GM12878 (cell line): ENCODE results near the gene MAGI1. TPM values are rescaled to one million over a fixed set of nuclear protein-coding genes. Genes with fewer than 3 reads are reported as not detected.

ENCODE experiments used
- ATAC-seq: fragments of 200-7000 bp; cut with Tn5 transposase; 3 replicates; pipeline ENCODE4 v1.9.1; 2020; ENCODE audit warnings: mild to moderate bottlenecking, moderate library complexity
- BruUV-seq: library from RNA; stranded (reverse); fragments of 400-500 nt; replicated peaks from 2 replicates; lab custom pipeline; 2021; lab: Mats Ljungman, UMichigan
- CTCF ChIA-PET: fragments of 300-600 bp; sonication (Branson Sonifier 250); formaldehyde crosslinking; extraction: SDS; loops from one replicate; lab custom pipeline; 2021; ENCODE audit warnings: inconsistent platforms; lab: Yijun Ruan, JAX
- POLR2A ChIA-PET: fragments of 350-600 bp; formaldehyde crosslinking; extraction: SDS; loops from one replicate; lab custom pipeline; 2021; ENCODE audit warnings: inconsistent platforms; lab: Charles Lee
- RAD21 ChIA-PET: fragments of 300-600 bp; sonication (Branson Sonifier 250); formaldehyde crosslinking; loops from one replicate; lab custom pipeline; 2023; ENCODE audit warnings: antibody characterized with exemption; ENCODE audit not compliant: unreplicated experiment; lab: Charles Lee
- SMC1A ChIA-PET: fragments of 300-600 bp; sonication (Branson Sonifier 250); formaldehyde crosslinking; loops from one replicate; lab custom pipeline; 2023; ENCODE audit not compliant: unreplicated experiment, uncharacterized antibody; lab: Charles Lee
- DNase-seq: peaks from one replicate; pipeline ENCODE4 v3.0.0-alpha.2; 2011; ENCODE audit warnings: low read depth, low spot score
- FAIRE-seq: peaks from 3 replicates; lab custom pipeline; 2011; peaks lifted over from hg19 to GRCh38; lab: Jason Lieb, UNC
- H2AFZ ChIP-seq: 2 replicates; pipeline ENCODE4 v1.6.0; 2011; ENCODE audit warnings: low read depth, low read length, control low read depth; ENCODE audit not compliant: control insufficient read depth
- H3K27ac ChIP-seq: 2 replicates; pipeline ENCODE4 v1.5.1; 2011; ENCODE audit warnings: control low read depth; ENCODE audit not compliant: control insufficient read depth, insufficient read depth
- H3K27me3 ChIP-seq, 2 experiments: replicated peaks in 1 of 2; 2 replicates each; pipeline versions ENCODE4 v1.6.0 to v1.6.1; 2011; ENCODE audit warnings: low read length in 1 of 2; ENCODE audit not compliant: control insufficient read depth in 2 of 2, insufficient read depth in 2 of 2
- H3K36me3 ChIP-seq, 2 experiments: 2 replicates each; pipeline ENCODE4 v1.5.1; 2011; ENCODE audit warnings: low read length in 1 of 2; ENCODE audit not compliant: control insufficient read depth in 2 of 2, insufficient read depth in 2 of 2
- H3K4me1 ChIP-seq: 2 replicates; pipeline ENCODE4 v1.6.1; 2011; ENCODE audit warnings: mild to moderate bottlenecking, low read length, moderate library complexity, mixed read lengths; ENCODE audit not compliant: control insufficient read depth, insufficient read depth
- H3K4me2 ChIP-seq: 2 replicates; pipeline ENCODE4 v1.6.0; 2011; ENCODE audit warnings: control low read depth; ENCODE audit not compliant: control insufficient read depth, insufficient read depth
- H3K4me3 ChIP-seq: fragments of 200-600 bp; sonication (generic); 2 replicates; pipeline ENCODE4 v1.5.1; 2016
- H3K79me2 ChIP-seq: 2 replicates; pipeline ENCODE4 v1.6.0; 2011; ENCODE audit warnings: low read length; ENCODE audit not compliant: control insufficient read depth, insufficient read depth
- H3K9ac ChIP-seq: 2 replicates; pipeline ENCODE4 v1.8.0; 2011; ENCODE audit warnings: low read length, control low read depth, mixed read lengths; ENCODE audit not compliant: control insufficient read depth, insufficient read depth
- H3K9me3 ChIP-seq: replicated peaks from 3 replicates; pipeline ENCODE4 v1.5.1; 2011; ENCODE audit warnings: mild to moderate bottlenecking, low read length; ENCODE audit not compliant: control insufficient read depth, insufficient read depth
- H4K20me1 ChIP-seq: 2 replicates; pipeline ENCODE4 v1.6.0; 2011; ENCODE audit not compliant: control insufficient read depth, insufficient read depth
- ATF3 ChIP-seq: IDR thresholded peaks from 2 replicates; pipeline ENCODE4 v1.6.1; 2011; ENCODE audit warnings: low read depth, mild to moderate bottlenecking, low read length, moderate library complexity, borderline replicate concordance; ENCODE audit errors: extremely low read depth
- E2F4 ChIP-seq: IDR thresholded peaks from 2 replicates; pipeline ENCODE4 v1.6.1; 2012; ENCODE audit warnings: low read depth, low read length, improper control_type of control experiment
- POLR2AphosphoS5 ChIP-seq: IDR thresholded peaks from 2 replicates; pipeline ENCODE4 v1.6.1; 2011; ENCODE audit warnings: mild to moderate bottlenecking, low read length, inconsistent platforms
- USF2 ChIP-seq: IDR thresholded peaks from 2 replicates; pipeline ENCODE4 v1.6.1; 2011; ENCODE audit warnings: low read depth, low read length, improper control_type of control experiment, borderline replicate concordance
- ZNF622 ChIP-seq: fragments of 450-650 bp; IDR thresholded peaks from 2 replicates; pipeline ENCODE4 v1.6.1; 2017; ENCODE audit warnings: mild to moderate bottlenecking, inconsistent platforms
- WGBS: methylation state at CpG from one replicate; pipeline ENCODE4 v1.1.6; 2016; ENCODE audit warnings: low lambda C conversion rate; ENCODE audit not compliant: insufficient replicate concordance, insufficient coverage; ENCODE audit errors: missing lambda C conversion rate; 5-methylcytosine and 5-hydroxymethylcytosine counted together
- in situ Hi-C: fragments of 300-500 bp; cut with MboI; formaldehyde crosslinking; loops from 9 replicates; pipeline ENCODE4 v1.14.3; 2018; ENCODE audit warnings: mixed read lengths
- intact Hi-C: fragments of 100-400 bp; cut with micrococcal nuclease; formaldehyde crosslinking; loops from one replicate; pipeline ENCODE4 v1.14.2; 2022; ENCODE audit not compliant: unreplicated experiment
- polyA plus RNA-seq, 11 experiments: library from polyadenylated mRNA; depleted of rRNA in 4 of 11; unstranded in 6 of 11; stranded (reverse) in 5 of 11; fragments of >200 nt; fragmentation: Nextera tagmentation in 4 of 11; fragmentation: Illumina TruSeq in 1 of 11; extraction: Ambion mirVana in 4 of 11; extraction: Trizol in 1 of 11; gene quantifications; 1 replicate in 1 of 11; 2 replicates in 10 of 11; pipeline versions ENCODE4 v1.2.1 to v1.2.3, GENCODE V29; 2011 to 2016; ENCODE audit warnings: inconsistent platforms in 2 of 11, missing spikeins in 2 of 11, low read depth in 1 of 11
- total RNA-seq, 4 experiments: library from RNA; depleted of rRNA in 3 of 4; stranded (reverse); fragments of >200 nt in 3 of 4; fragmentation: Illumina TruSeq in 1 of 4; extraction: Trizol in 1 of 4; gene quantifications; 2 replicates each; pipeline versions ENCODE4 v1.2.1 to v1.2.3, GENCODE V29; 2013 to 2021

Gene MAGI1
- total and polyA plus RNA-seq, 10 of the 15 experiments (the other 5 are each of a cell fraction or from before 2014, with no cell fraction given): 0.02 to 3.3 (median 0.29) TPM; not detected in 1

GRCh38 chr3:65597952-65598413, 440.7 kb downstream of the MAGI1 start:
- RAD21 ChIA-PET: no interaction called here

More at GRCh38 chr3:65597952-65598413, 440.7 kb downstream of the MAGI1 start:
- DNase-seq (no peak), FAIRE-seq (no peak), ATAC-seq (no peak)
- WGBS: 44% methylated on average over 16 of the region's 20 CpGs
- ChIA-PET SMC1A (no interaction called here), POLR2A (no interaction called here), CTCF (no interaction called here)
- H3K9me3 ChIP-seq: no peaks in the 10 kb centered on the region
- no peak overlapping the region for H2AFZ ChIP-seq
- BruUV-seq: no TSS peak
- in situ Hi-C loops (no loop called here), intact Hi-C loops (no loop called here)
- H3K4me1 ChIP-seq: no peaks in the 10 kb centered on the region
- H3K4me2 ChIP-seq: no peak overlapping the region
- no peaks in the 10 kb centered on the region for H3K79me2 ChIP-seq
- H3K4me3 ChIP-seq: no peak overlapping the region
- TF ChIP-seq ATF3 (no peak), USF2 (no peak), E2F4 (no peak), ZNF622 (no peak), POLR2AphosphoS5 (no peak)
- no peak overlapping the region for H3K9ac ChIP-seq
- no peaks in the 10 kb centered on the region for H3K36me3 ChIP-seq
- H4K20me1 ChIP-seq: no peaks in the 10 kb centered on the region
- no peaks in the 10 kb centered on the region for H3K27me3 ChIP-seq
- no peak overlapping the region for H3K27ac ChIP-seq
